WTC11 (cell line): Measurements from ENCODE around the gene GALNT9. TPM values are rescaled to one million over a fixed set of nuclear protein-coding genes. Genes with fewer than 3 reads are reported as not detected.

Experiments used
- ATAC-seq: fragments of 200-7000 bp; cut with Tn5 transposase; 2 replicates; pipeline ENCODE4 v1.10.0; 2021; ENCODE audit warnings: mild to moderate bottlenecking, moderate library complexity
- CTCF ChIA-PET: fragments of 300-600 bp; sonication (Branson Sonifier 250); formaldehyde crosslinking; loops from one replicate; lab custom pipeline; 2021; ENCODE audit warnings: antibody characterized with exemption; lab: Charles Lee
- POLR2A ChIA-PET: fragments of 350-600 bp; sonication (Branson Sonifier 250); formaldehyde crosslinking; loops from one replicate; lab custom pipeline; 2021; ENCODE audit warnings: antibody characterized with exemption; lab: Charles Lee
- DNase-seq: peaks from one replicate; pipeline ENCODE4 v3.0.0; 2021; ENCODE audit warnings: low spot score
- H3K27ac Mint-ChIP-seq: 2 replicates; pipeline ENCODE4 v1.8.0; 2021; ENCODE audit warnings: mixed read lengths
- H3K27me3 Mint-ChIP-seq: 2 replicates; pipeline ENCODE4 v1.8.0; 2021; ENCODE audit warnings: low read depth, mild to moderate bottlenecking, moderate library complexity, mixed read lengths
- H3K36me3 Mint-ChIP-seq: 2 replicates; pipeline ENCODE4 v1.8.0; 2021; ENCODE audit warnings: mixed read lengths
- H3K4me1 Mint-ChIP-seq: 2 replicates; pipeline ENCODE4 v1.8.0; 2022; ENCODE audit warnings: mixed read lengths
- H3K4me3 Mint-ChIP-seq: 2 replicates; pipeline ENCODE4 v1.8.0; 2021; ENCODE audit warnings: mild to moderate bottlenecking, moderate library complexity, mixed read lengths
- H3K9me3 Mint-ChIP-seq: 2 replicates; pipeline ENCODE4 v1.8.0; 2021; ENCODE audit warnings: mixed read lengths
- AR ChIP-seq: fragments of 250-450 bp; sonication (Bioruptor Pico); IDR thresholded peaks from 2 replicates; pipeline ENCODE4 v1.9.0; 2021; ENCODE audit warnings: mild to moderate bottlenecking
- CBFB ChIP-seq: sonication (generic); formaldehyde crosslinking; IDR thresholded peaks from 2 replicates; pipeline ENCODE4 v1.8.1; 2022; ENCODE audit warnings: mild to moderate bottlenecking, low read depth, missing genetic modification reagents
- E2F5 ChIP-seq: sonication (generic); formaldehyde crosslinking; IDR thresholded peaks from 2 replicates; pipeline ENCODE4 v1.8.1; 2022; ENCODE audit warnings: mild to moderate bottlenecking, moderate library complexity, missing genetic modification reagents
- GABPB1 ChIP-seq: sonication (generic); formaldehyde crosslinking; IDR thresholded peaks from 2 replicates; pipeline ENCODE4 v1.8.1; 2023; ENCODE audit warnings: mild to moderate bottlenecking, missing genetic modification reagents
- IRF1 ChIP-seq: sonication (generic); formaldehyde crosslinking; IDR thresholded peaks from 2 replicates; pipeline ENCODE4 v1.8.0; 2023; ENCODE audit warnings: missing genetic modification reagents
- JAZF1 ChIP-seq: fragments of 250-450 bp; sonication (Bioruptor Pico); IDR thresholded peaks from 2 replicates; pipeline ENCODE4 v1.9.0; 2021; ENCODE audit warnings: moderate library complexity, mild to moderate bottlenecking, inconsistent platforms
- NR2C2 ChIP-seq: sonication (generic); formaldehyde crosslinking; IDR thresholded peaks from 2 replicates; pipeline ENCODE4 v1.8.0; 2022; ENCODE audit warnings: mild to moderate bottlenecking, missing genetic modification reagents
- RORB ChIP-seq: fragments of 250-450 bp; sonication (Bioruptor Pico); IDR thresholded peaks from 2 replicates; pipeline ENCODE4 v1.9.0; 2021; ENCODE audit warnings: mild to moderate bottlenecking
- SMAD4 ChIP-seq: sonication (generic); formaldehyde crosslinking; IDR thresholded peaks from 2 replicates; pipeline ENCODE4 v1.8.0; 2022; ENCODE audit warnings: mild to moderate bottlenecking, missing genetic modification reagents
- TEAD4 ChIP-seq: sonication (generic); formaldehyde crosslinking; IDR thresholded peaks from 2 replicates; pipeline ENCODE4 v1.8.0; 2022; ENCODE audit warnings: mild to moderate bottlenecking, missing genetic modification reagents
- TP53 ChIP-seq: sonication (generic); formaldehyde crosslinking; IDR thresholded peaks from 2 replicates; pipeline ENCODE4 v1.8.1; 2023; ENCODE audit warnings: mild to moderate bottlenecking, missing genetic modification reagents
- ZMAT4 ChIP-seq: fragments of 250-450 bp; sonication (Bioruptor Pico); IDR thresholded peaks from 2 replicates; pipeline ENCODE4 v1.9.0; 2021; ENCODE audit warnings: mild to moderate bottlenecking
- ZNF219 ChIP-seq: sonication (generic); formaldehyde crosslinking; IDR thresholded peaks from 2 replicates; pipeline ENCODE4 v1.8.0; 2023; ENCODE audit warnings: missing genetic modification reagents, mild to moderate bottlenecking, borderline replicate concordance
- ZNF281 ChIP-seq: sonication (generic); formaldehyde crosslinking; IDR thresholded peaks from 2 replicates; pipeline ENCODE4 v1.8.0; 2023; ENCODE audit warnings: mild to moderate bottlenecking, missing genetic modification reagents
- ZNF671 ChIP-seq: fragments of 250-450 bp; sonication (Bioruptor Pico); IDR thresholded peaks from 2 replicates; pipeline ENCODE4 v1.8.0; 2021; ENCODE audit warnings: mild to moderate bottlenecking
- total RNA-seq: library from RNA; stranded (reverse); gene quantifications from 3 replicates; pipeline ENCODE4 v1.2.3, GENCODE V29; 2021

GALNT9 gene
- total RNA-seq, 1 experiment from 2014 or later: 0.90 TPM

GRCh38 chr12:132148368-132149045 lies 180.9 kb downstream of the GALNT9 start (continued):
- no peak for TF ChIP-seq NR2C2 (CRISPR knock-in tag)
- TF ChIP-seq, all 79 proteins: peak for 0

GRCh38 chr12:132147423-132148367 lies 181.7 kb downstream of the GALNT9 start:
- Mint-ChIP-seq H3K27ac (no peak overlapping the region), H3K4me3 (no peak overlapping the region), H3K9me3 (no peaks in the 10 kb centered on the region), H3K36me3 (peaks cover 7% of the 10 kb centered on the region), H3K4me1 (peaks cover 10% of the 10 kb centered on the region), H3K27me3 (no peaks in the 10 kb centered on the region)
- DNase-seq: no peak
- POLR2A ChIA-PET: no interaction called here
- ATAC-seq: no peak
- no peak for TF ChIP-seq IRF1 (CRISPR knock-in tag)
- no peak for TF ChIP-seq ZNF671 (CRISPR knock-in tag)
- TF ChIP-seq ZNF281 (CRISPR knock-in tag): no peak
- no peak for TF ChIP-seq E2F5
- no peak for TF ChIP-seq ZNF219 (CRISPR knock-in tag)
- TF ChIP-seq AR (CRISPR knock-in tag): no peak
- no peak for TF ChIP-seq SMAD4 (CRISPR knock-in tag)
- no peak for TF ChIP-seq TEAD4
- TF ChIP-seq TP53 (CRISPR knock-in tag): no peak
- TF ChIP-seq RORB (CRISPR knock-in tag): no peak
- TF ChIP-seq CBFB: no peak
- no peak for TF ChIP-seq ZMAT4
- no peak for TF ChIP-seq GABPB1
- no peak for TF ChIP-seq JAZF1
- TF ChIP-seq, all 79 proteins: peak for 0
- CTCF ChIA-PET: interaction anchor here (0.7 kb wide), 1 partner anchor 280 kb away, joined by 3 read pairs; no protein-coding TSS in a partner anchor
